Activated CD4-positive, alpha-beta T cell treated with anti-CD3 and anti-CD28 coated beads, Interleukin-2, Interleukin-6, amounts not matched to agents 100 ng/mL and 50 ng/mL, durations not matched to agents 16 hours and 8 hours (primary cell): Measurements from ENCODE around the gene AUTS2.

Experiments
- DNase-seq: peaks from one replicate; pipeline ENCODE4 v3.0.0-alpha.2; 2020

AUTS2 gene

GRCh38 chr7:70542750-70543376 is 944.6 kb downstream of the AUTS2 start:
- DNase-seq: no peak

- no peak for DNase-seq
Measured at GRCh38 chr7:70544016-70544415, 945.7 kb downstream of the AUTS2 start.

- no peak for DNase-seq
Measured at GRCh38 chr7:70545214-70545613, 946.9 kb downstream of the AUTS2 start.

GRCh38 chr7:70552141-70552540 is 953.9 kb downstream of the AUTS2 start:
- no peak for DNase-seq

GRCh38 chr7:70553364-70553763 is 955.1 kb downstream of the AUTS2 start:
- no peak for DNase-seq

- DNase-seq: no peak
Measured at GRCh38 chr7:70554646-70555045, 956.4 kb downstream of the AUTS2 start.

- no peak for DNase-seq
Measured at GRCh38 chr7:70556761-70557160, 958.5 kb downstream of the AUTS2 start.

- DNase-seq: no peak
Measured at GRCh38 chr7:70557338-70557737, 959.1 kb downstream of the AUTS2 start.

GRCh38 chr7:70559815-70560214 is 961.5 kb downstream of the AUTS2 start:
- DNase-seq: no peak

- no peak for DNase-seq
Measured at GRCh38 chr7:70563960-70564359, 965.7 kb downstream of the AUTS2 start.

GRCh38 chr7:70565721-70566370 is 967.6 kb downstream of the AUTS2 start:
- no peak for DNase-seq

- no peak for DNase-seq
Measured at GRCh38 chr7:70566671-70567070, 968.4 kb downstream of the AUTS2 start.

- DNase-seq: no peak
Measured at GRCh38 chr7:70568674-70569334, 970.5 kb downstream of the AUTS2 start.

GRCh38 chr7:70569335-70569819 is 971.1 kb downstream of the AUTS2 start:
- no peak for DNase-seq

- no peak for DNase-seq
Measured at GRCh38 chr7:70570029-70570428, 971.8 kb downstream of the AUTS2 start.

GRCh38 chr7:70570961-70571360 is 972.7 kb downstream of the AUTS2 start:
- DNase-seq: no peak

- DNase-seq: no peak
Measured at GRCh38 chr7:70571403-70571934, 973.2 kb downstream of the AUTS2 start.

GRCh38 chr7:70571961-70572360 is 973.7 kb downstream of the AUTS2 start:
- no peak for DNase-seq

GRCh38 chr7:70572571-70572970 is 974.3 kb downstream of the AUTS2 start:
- DNase-seq: no peak

GRCh38 chr7:70573071-70573661 is 974.9 kb downstream of the AUTS2 start:
- no peak for DNase-seq

- DNase-seq: no peak
Measured at GRCh38 chr7:70573696-70574095, 975.4 kb downstream of the AUTS2 start.

GRCh38 chr7:70574314-70574834 is 976.1 kb downstream of the AUTS2 start:
- DNase-seq: no peak
